HEK293T (cell line): Measurements from ENCODE around the gene ANO6.
A peak's percentile ranks its signal among the peaks of the same experiment; 100 is the strongest.

Experiments
- CTCF ChIA-PET: fragments of 350-600 bp; formaldehyde crosslinking; extraction: SDS; loops from one replicate; lab custom pipeline; 2021; ENCODE audit warnings: antibody characterized with exemption, inconsistent platforms; lab: Yijun Ruan, JAX
- POLR2A ChIA-PET: fragments of 350-600 bp; formaldehyde crosslinking; extraction: SDS; loops from one replicate; lab custom pipeline; 2020; ENCODE audit warnings: antibody characterized with exemption, inconsistent platforms; lab: Yijun Ruan, JAX
- DNase-seq: peaks from one replicate; pipeline ENCODE4 v3.0.0; 2012; ENCODE audit warnings: mixed read lengths; ENCODE audit errors: extremely low spot score
- ARNT ChIP-seq: fragments of 450-650 bp; IDR thresholded peaks from 2 replicates; pipeline ENCODE4 v1.6.1; 2017; ENCODE audit warnings: mild to moderate bottlenecking
- BHLHE40 ChIP-seq: fragments of 450-650 bp; IDR thresholded peaks from 2 replicates; pipeline ENCODE4 v1.6.1; 2016; ENCODE audit warnings: mild to moderate bottlenecking, moderate library complexity, borderline replicate concordance
- CTBP1 ChIP-seq: fragments of 450-650 bp; IDR thresholded peaks from 2 replicates; pipeline ENCODE4 v1.6.1; 2016; ENCODE audit warnings: borderline replicate concordance
- ELF4 ChIP-seq: fragments of 450-650 bp; IDR thresholded peaks from 2 replicates; pipeline ENCODE4 v1.6.1; 2017; ENCODE audit warnings: antibody characterized with exemption
- FOXA1 ChIP-seq: fragments of 450-650 bp; IDR thresholded peaks from 2 replicates; pipeline ENCODE4 v1.6.1; 2016; ENCODE audit warnings: mild to moderate bottlenecking
- FOXK2 ChIP-seq: fragments of 450-650 bp; IDR thresholded peaks from 2 replicates; pipeline ENCODE4 v1.6.1; 2016; ENCODE audit warnings: mild to moderate bottlenecking
- FOXM1 ChIP-seq: fragments of 450-650 bp; IDR thresholded peaks from 2 replicates; pipeline ENCODE4 v1.6.1; 2017; ENCODE audit warnings: mild to moderate bottlenecking, borderline replicate concordance
- HDGF ChIP-seq: fragments of 450-650 bp; IDR thresholded peaks from 2 replicates; pipeline ENCODE4 v1.6.1; 2017; ENCODE audit warnings: antibody characterized with exemption, borderline replicate concordance
- L3MBTL2 ChIP-seq: fragments of 450-650 bp; conservative IDR thresholded peaks from 2 replicates; pipeline ENCODE4 v1.6.1; 2016; ENCODE audit warnings: mild to moderate bottlenecking
- LEF1 ChIP-seq: fragments of 450-650 bp; IDR thresholded peaks from 2 replicates; pipeline ENCODE4 v1.6.1; 2017; ENCODE audit warnings: mild to moderate bottlenecking, borderline replicate concordance
- NFRKB ChIP-seq: fragments of 450-650 bp; IDR thresholded peaks from 2 replicates; pipeline ENCODE4 v1.6.1; 2016; ENCODE audit warnings: mild to moderate bottlenecking, moderate library complexity
- PKNOX1 ChIP-seq: fragments of 450-650 bp; IDR thresholded peaks from 2 replicates; pipeline ENCODE4 v1.6.1; 2016
- SP1 ChIP-seq: fragments of 450-650 bp; IDR thresholded peaks from 2 replicates; pipeline ENCODE4 v1.6.1; 2017
- SUZ12 ChIP-seq: fragments of 450-650 bp; IDR thresholded peaks from 2 replicates; pipeline ENCODE4 v1.6.1; 2016; ENCODE audit warnings: mild to moderate bottlenecking
- TARDBP ChIP-seq: fragments of 450-650 bp; IDR thresholded peaks from 2 replicates; pipeline ENCODE4 v1.6.1; 2016
- ZNF384 ChIP-seq: fragments of 450-650 bp; IDR thresholded peaks from 2 replicates; pipeline ENCODE4 v1.6.1; 2016

The ANO6 gene

DNA sequence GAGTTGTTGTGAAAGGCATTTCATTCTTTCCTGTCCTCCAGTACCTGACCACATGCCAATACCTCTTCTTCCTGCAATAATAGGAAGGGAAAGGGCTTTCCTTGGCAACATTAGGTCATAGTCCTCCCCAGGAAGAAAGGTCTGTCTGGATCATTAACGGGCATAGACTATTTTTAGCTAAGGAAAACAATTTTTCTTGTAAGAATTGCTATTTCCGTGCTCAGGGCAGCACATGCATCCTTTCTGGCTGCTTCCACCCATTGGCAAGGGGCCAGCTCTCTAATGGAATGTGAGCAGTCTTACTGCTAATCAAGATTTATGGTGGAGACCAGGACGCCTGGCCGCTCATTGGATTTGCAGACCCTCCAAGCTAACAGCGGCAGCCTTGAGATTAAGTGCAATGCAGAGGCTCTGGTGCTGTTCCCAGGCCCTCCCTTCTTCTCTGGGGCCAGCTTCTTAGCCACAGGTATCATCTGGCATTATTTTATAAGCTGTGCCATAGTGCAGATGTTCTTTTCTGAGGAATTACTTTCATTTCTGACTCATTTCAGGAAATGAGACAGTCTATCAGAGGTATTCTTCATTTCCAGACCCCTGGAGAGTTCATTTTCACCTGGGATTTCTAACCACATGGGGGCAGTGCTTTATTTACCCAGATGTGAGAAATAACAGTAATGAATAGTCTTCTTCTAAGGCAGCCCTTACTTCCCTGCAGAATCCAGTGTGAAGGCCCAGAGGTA lies 52.9 kb downstream of the ANO6 start:
- peak; percentile 55 for DNase-seq
- ChIA-PET POLR2A (interaction anchor here (1.1 to 2.9 kb wide), 2 partner anchors 51 to 53 kb away, joined by 3 to 7 read pairs; partner anchors contain the start of gene ANO6), CTCF (interaction anchor here (0.6 to 1.8 kb wide), 2 partner anchors 55 to 120 kb away, joined by 6 to 7 read pairs; no protein-coding TSS in a partner anchor)
- TF ChIP-seq CTBP1 (no peak), FOXK2 (no peak), PKNOX1 (peak; percentile 74)

DNA sequence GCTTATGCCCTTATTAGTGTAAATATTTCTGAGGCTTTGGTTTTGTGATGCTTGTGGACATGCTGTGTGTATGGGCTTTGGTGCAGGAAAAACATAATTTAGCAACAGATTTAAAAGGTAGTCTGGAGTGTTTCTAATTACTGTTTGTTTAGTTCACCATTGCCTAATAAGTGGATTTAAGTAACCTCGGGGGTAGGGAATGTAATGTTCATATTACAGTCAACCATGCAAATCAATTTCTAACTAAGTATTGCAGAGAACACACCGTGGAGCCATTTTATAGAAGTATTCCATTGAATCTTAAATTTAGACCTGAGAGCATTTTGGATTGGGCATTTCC lies 53.5 kb downstream of the ANO6 start:
- POLR2A ChIA-PET, result interaction anchor here (1.1 to 2.9 kb wide), 2 partner anchors 52 to 54 kb away, joined by 3 to 7 read pairs; partner anchors contain the start of gene ANO6
- CTCF ChIA-PET, result interaction anchor here (1.8 kb wide), 1 partner anchor 119 kb away, joined by 6 read pairs; no protein-coding TSS in a partner anchor
- DNase-seq, result no peak
- TF ChIP-seq BHLHE40 (no peak), TARDBP (no peak), FOXA1 (no peak), L3MBTL2 (no peak), CTBP1 (no peak), HDGF (no peak), ARNT (no peak)

GRCh38 chr12:45270951-45271350 lies 55.1 kb downstream of the ANO6 start:
- DNase-seq, result no peak
- no peak for TF ChIP-seq NFRKB
- no peak for TF ChIP-seq FOXA1
- no peak for TF ChIP-seq BHLHE40
- no peak for TF ChIP-seq ELF4
- TF ChIP-seq LEF1, result no peak
- TF ChIP-seq ARNT, result no peak
- TF ChIP-seq SP1, result no peak
- TF ChIP-seq TARDBP, result no peak
- no peak for TF ChIP-seq FOXM1
- no peak for TF ChIP-seq PKNOX1
- no peak for TF ChIP-seq FOXK2
- TF ChIP-seq ZNF384, result no peak
- no peak for TF ChIP-seq HDGF
- no peak for TF ChIP-seq L3MBTL2
- no peak for TF ChIP-seq SUZ12
- TF ChIP-seq CTBP1, result no peak
- CTCF ChIA-PET, result no interaction called here
- POLR2A ChIA-PET, result no interaction called here

DNA sequence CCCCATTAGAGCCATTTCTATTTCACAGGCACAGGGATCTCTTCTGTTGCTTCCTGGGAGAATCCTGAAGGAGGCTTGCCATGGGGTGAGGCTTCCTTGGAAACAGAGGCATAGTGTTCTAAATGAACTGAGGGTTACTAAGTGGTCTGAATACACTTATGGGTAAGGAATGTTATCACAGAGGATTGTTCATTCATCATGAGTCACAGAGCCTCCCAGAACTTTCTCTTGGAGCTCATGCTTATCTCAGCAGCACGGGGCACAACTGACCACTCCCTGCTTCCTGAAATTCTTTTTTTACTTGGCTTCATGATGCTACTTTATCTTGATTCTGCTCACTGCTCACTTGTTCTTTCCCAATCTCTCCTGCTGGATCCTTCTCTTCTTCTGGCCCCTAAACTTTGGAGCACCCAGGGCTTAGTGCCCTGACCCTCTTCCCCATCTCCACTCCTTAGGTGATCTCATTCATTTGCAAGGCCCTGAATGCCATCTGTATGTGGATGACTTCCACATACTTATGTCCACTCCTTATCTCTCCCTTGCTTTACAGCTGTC lies 57.9 kb downstream of the ANO6 start:
- TF ChIP-seq ZNF384 (no peak), L3MBTL2 (no peak), TARDBP (no peak), LEF1 (no peak), SUZ12 (no peak), FOXK2 (no peak), PKNOX1 (no peak), BHLHE40 (no peak), HDGF (no peak), FOXM1 (no peak), CTBP1 (no peak), ARNT (no peak), NFRKB (no peak)
- ChIA-PET POLR2A (no interaction called here), CTCF (no interaction called here)
- DNase-seq, result no peak

DNA sequence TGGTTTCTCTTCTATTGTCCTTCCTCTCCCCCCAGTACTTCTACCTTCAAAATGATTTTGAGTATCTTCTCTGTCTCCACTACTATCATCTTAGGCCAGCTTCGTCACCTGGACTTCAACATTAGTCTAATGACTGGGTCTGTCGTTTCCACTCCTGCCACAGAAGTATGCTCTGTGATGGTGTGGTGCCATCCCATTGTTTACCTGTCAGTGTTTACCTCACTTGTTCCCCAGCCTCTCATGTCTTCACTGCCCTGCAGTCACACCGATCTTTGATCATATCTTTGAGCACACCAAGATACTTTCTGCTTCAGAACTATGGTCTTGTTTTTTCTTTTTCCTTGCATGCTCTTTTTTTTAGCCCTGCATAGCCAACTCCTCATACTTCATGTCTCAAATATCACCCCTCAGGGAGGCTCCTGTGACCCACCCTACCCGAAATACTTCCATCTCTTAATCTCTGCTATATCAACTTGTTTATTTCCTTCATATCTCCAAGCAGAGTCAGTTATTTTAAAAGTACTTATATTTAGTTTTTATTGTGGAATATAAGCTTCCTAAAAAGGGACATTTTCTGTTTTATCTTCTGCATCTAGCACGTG lies 60.4 kb downstream of the ANO6 start:
- ChIA-PET CTCF (no interaction called here), POLR2A (no interaction called here)
- no peak for TF ChIP-seq ZNF384
- no peak for TF ChIP-seq ARNT
- no peak for TF ChIP-seq CTBP1
- no peak for TF ChIP-seq LEF1
- no peak for TF ChIP-seq SP1
- no peak for TF ChIP-seq FOXM1
- no peak for DNase-seq

GRCh38 chr12:45278447-45278846 lies 62.6 kb downstream of the ANO6 start:
- ChIA-PET POLR2A (no interaction called here), CTCF (no interaction called here)
- no peak for TF ChIP-seq ARNT
- no peak for TF ChIP-seq LEF1
- TF ChIP-seq PKNOX1, result no peak
- no peak for TF ChIP-seq ELF4
- TF ChIP-seq FOXA1, result no peak
- TF ChIP-seq SP1, result no peak
- no peak for TF ChIP-seq ZNF384
- DNase-seq, result no peak
